PC-3 (cell line): ENCODE measurements around the gene TTI1. TPM values are rescaled to one million over a fixed set of nuclear protein-coding genes. Genes with fewer than 3 reads are reported as not detected.

Source experiments
- ATAC-seq: fragments of 200-7000 bp; cut with Tn5 transposase; 2 replicates; pipeline ENCODE4 v1.9.1; 2020; ENCODE audit warnings: mild to moderate bottlenecking, moderate library complexity
- BruUV-seq: library from RNA; stranded (reverse); fragments of 400-500 nt; replicated peaks from 2 replicates; lab custom pipeline; 2021; lab: Mats Ljungman, UMichigan
- CTCF ChIA-PET: fragments of 300-600 bp; sonication (Branson Sonifier 250); formaldehyde crosslinking; loops from one replicate; lab custom pipeline; 2022; ENCODE audit warnings: antibody characterized with exemption; lab: Charles Lee
- POLR2A ChIA-PET: fragments of 300-600 bp; sonication (Branson Sonifier 250); formaldehyde crosslinking; loops from one replicate; lab custom pipeline; 2022; ENCODE audit warnings: antibody characterized with exemption; ENCODE audit not compliant: unreplicated experiment; lab: Charles Lee
- DNase-seq: peaks from one replicate; pipeline ENCODE4 v3.0.0-alpha.2; 2015
- H2AFZ ChIP-seq: fragments of 300-600 bp; sonication (generic); 2 replicates; pipeline ENCODE4 v1.6.0; 2016; ENCODE audit warnings: antibody characterized with exemption, low read length
- H3F3A ChIP-seq: fragments of 300-600 bp; sonication (generic); one replicate; pipeline ENCODE4 v1.6.0; 2017; ENCODE audit warnings: antibody characterized with exemption, low read length, control low read depth, mild to moderate bottlenecking; ENCODE audit not compliant: unreplicated experiment
- H3K27ac ChIP-seq: fragments of 300-600 bp; sonication (generic); 2 replicates; pipeline ENCODE4 v1.5.1; 2016; ENCODE audit warnings: mild to moderate bottlenecking, low read length
- H3K27me3 ChIP-seq: fragments of 300-600 bp; sonication (generic); 2 replicates; pipeline ENCODE4 v1.6.1; 2016; ENCODE audit warnings: low read length, mixed read lengths
- H3K36me3 ChIP-seq: fragments of 300-600 bp; sonication (generic); 2 replicates; pipeline ENCODE4 v1.6.1; 2016; ENCODE audit warnings: low read depth, mixed run types, low read length, mixed read lengths
- H3K4me1 ChIP-seq: fragments of 300-600 bp; sonication (generic); 2 replicates; pipeline ENCODE4 v1.5.1; 2016; ENCODE audit warnings: low read length; ENCODE audit not compliant: insufficient read depth
- H3K4me2 ChIP-seq: fragments of 300-600 bp; sonication (generic); 2 replicates; pipeline ENCODE4 v1.6.0; 2016; ENCODE audit warnings: low read length
- H3K4me3 ChIP-seq: fragments of 300-600 bp; sonication (generic); 2 replicates; pipeline ENCODE4 v1.5.1; 2016; ENCODE audit warnings: mild to moderate bottlenecking, low read length, mixed read lengths
- H3K79me2 ChIP-seq: fragments of 300-600 bp; sonication (generic); 2 replicates; pipeline ENCODE4 v1.6.1; 2017; ENCODE audit warnings: low read length, mixed read lengths
- H3K9ac ChIP-seq: fragments of 300-600 bp; sonication (generic); 2 replicates; pipeline ENCODE4 v1.6.0; 2016; ENCODE audit warnings: mild to moderate bottlenecking, low read length
- H3K9me2 ChIP-seq: fragments of 300-600 bp; sonication (generic); replicated peaks from 2 replicates; pipeline ENCODE4 v1.6.1; 2016; ENCODE audit warnings: mixed run types, low read length, mixed read lengths
- H3K9me3 ChIP-seq: fragments of 300-600 bp; sonication (generic); 2 replicates; pipeline ENCODE4 v1.6.1; 2016; ENCODE audit warnings: low read length, mixed read lengths
- H4K20me1 ChIP-seq: fragments of 300-600 bp; sonication (generic); 2 replicates; pipeline ENCODE4 v1.6.1; 2016; ENCODE audit warnings: low read length, mixed read lengths
- EZH2 ChIP-seq: fragments of 300-600 bp; sonication (generic); IDR thresholded peaks from one replicate; pipeline ENCODE4 v1.6.1; 2017; ENCODE audit warnings: antibody characterized with exemption, mild to moderate bottlenecking, low read length; ENCODE audit not compliant: unreplicated experiment
- EZH2phosphoT487 ChIP-seq: fragments of 300-600 bp; sonication (generic); IDR thresholded peaks from 2 replicates; pipeline ENCODE4 v1.6.1; 2018; ENCODE audit warnings: mild to moderate bottlenecking, antibody characterized with exemption, low read length, borderline replicate concordance
- intact Hi-C: fragments of 100-400 bp; cut with micrococcal nuclease; formaldehyde crosslinking; loops from 2 replicates; pipeline ENCODE4 v1.9.0; 2023
- total RNA-seq: library from RNA; depleted of rRNA; stranded (reverse); fragments of >200 nt; gene quantifications from 2 replicates; pipeline ENCODE4 v1.2.3, GENCODE V29; 2014
- TF ChIP-seq, protein P1 (sequence below): fragments of 300-600 bp; sonication (generic); conservative IDR thresholded peaks from 2 replicates; pipeline ENCODE4 v1.5.1; 2017; ENCODE audit warnings: antibody characterized with exemption, low read depth, mild to moderate bottlenecking, low read length

The TTI1 gene
- total RNA-seq, 1 experiment from 2014 or later, result 23.2 TPM

- TF ChIP-seq EZH2 (no peak), EZH2phosphoT487 (no peak)
- TF ChIP-seq, protein P1, sequence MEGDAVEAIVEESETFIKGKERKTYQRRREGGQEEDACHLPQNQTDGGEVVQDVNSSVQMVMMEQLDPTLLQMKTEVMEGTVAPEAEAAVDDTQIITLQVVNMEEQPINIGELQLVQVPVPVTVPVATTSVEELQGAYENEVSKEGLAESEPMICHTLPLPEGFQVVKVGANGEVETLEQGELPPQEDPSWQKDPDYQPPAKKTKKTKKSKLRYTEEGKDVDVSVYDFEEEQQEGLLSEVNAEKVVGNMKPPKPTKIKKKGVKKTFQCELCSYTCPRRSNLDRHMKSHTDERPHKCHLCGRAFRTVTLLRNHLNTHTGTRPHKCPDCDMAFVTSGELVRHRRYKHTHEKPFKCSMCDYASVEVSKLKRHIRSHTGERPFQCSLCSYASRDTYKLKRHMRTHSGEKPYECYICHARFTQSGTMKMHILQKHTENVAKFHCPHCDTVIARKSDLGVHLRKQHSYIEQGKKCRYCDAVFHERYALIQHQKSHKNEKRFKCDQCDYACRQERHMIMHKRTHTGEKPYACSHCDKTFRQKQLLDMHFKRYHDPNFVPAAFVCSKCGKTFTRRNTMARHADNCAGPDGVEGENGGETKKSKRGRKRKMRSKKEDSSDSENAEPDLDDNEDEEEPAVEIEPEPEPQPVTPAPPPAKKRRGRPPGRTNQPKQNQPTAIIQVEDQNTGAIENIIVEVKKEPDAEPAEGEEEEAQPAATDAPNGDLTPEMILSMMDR, result no peak
- Histone ChIP-seq H2AFZ (no peak overlapping the region), H3F3A (no peaks in the 10 kb centered on the region), H3K4me2 (no peak overlapping the region), H3K9ac (no peak overlapping the region), H3K79me2 (no peaks in the 10 kb centered on the region), H3K27me3 (no peaks in the 10 kb centered on the region), H3K9me3 (no peaks in the 10 kb centered on the region), H3K4me1 (peaks cover 31% of the 10 kb centered on the region), H3K9me2 (no peaks in the 10 kb centered on the region), H3K4me3 (no peak overlapping the region), H4K20me1 (no peaks in the 10 kb centered on the region), H3K27ac (no peak overlapping the region), H3K36me3 (peaks cover 17% of the 10 kb centered on the region; the same call in 1 of the 2 replicates)
- ChIA-PET CTCF (interaction anchor here (0.5 kb wide), 1 partner anchor 9 kb away, joined by 7 read pairs; no protein-coding TSS in a partner anchor), POLR2A (no interaction called here)
- intact Hi-C loops, result no loop called here
- DNase-seq (no peak), ATAC-seq (no peak)
- no TSS peak for BruUV-seq
These were observed 49.1 kb downstream of the TTI1 start for GRCh38 chr20:37984018-37984785.

DNA sequence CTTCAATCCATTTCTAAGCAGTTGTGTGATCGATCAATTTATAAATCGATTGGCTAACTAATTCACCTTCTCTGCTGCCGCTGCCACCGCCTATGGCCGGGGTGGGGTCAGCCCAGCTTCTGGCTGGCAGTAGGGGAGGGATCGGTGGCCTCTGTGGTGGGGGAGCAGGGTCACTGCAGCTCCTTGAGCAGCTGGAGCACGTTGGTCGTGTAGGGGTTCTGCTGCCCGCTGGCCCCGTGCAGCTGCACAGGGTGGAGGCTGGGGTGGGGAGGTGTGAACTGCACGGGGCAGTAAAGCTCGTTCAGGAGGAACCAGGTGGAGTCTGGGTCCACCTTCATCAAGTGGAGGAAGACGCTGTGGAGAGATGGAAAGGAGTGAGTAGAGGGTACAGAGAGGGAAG, 50.0 kb downstream of the TTI1 start:
- H3K27ac ChIP-seq, result no peak overlapping the region
- DNase-seq (no peak), ATAC-seq (no peak)
- H3K9me2 ChIP-seq, result no peaks in the 10 kb centered on the region
- no peak overlapping the region for H2AFZ ChIP-seq
- no peak overlapping the region for H3K9ac ChIP-seq
- peaks cover 23% of the 10 kb centered on the region for H3K4me1 ChIP-seq
- no peak overlapping the region for H3K4me3 ChIP-seq
- ChIA-PET CTCF (no interaction called here), POLR2A (no interaction called here)
- BruUV-seq, result no TSS peak
- no peaks in the 10 kb centered on the region for H3K27me3 ChIP-seq
- H3K4me2 ChIP-seq, result no peak overlapping the region
- TF ChIP-seq EZH2phosphoT487 (no peak), EZH2 (no peak)
- TF ChIP-seq, protein P1, result no peak
- H3F3A ChIP-seq, result no peaks in the 10 kb centered on the region
- H3K36me3 ChIP-seq, result peaks cover 14% of the 10 kb centered on the region; the same call in 1 of the 2 replicates
- no peaks in the 10 kb centered on the region for H3K9me3 ChIP-seq
- intact Hi-C loops, result no loop called here
- no peaks in the 10 kb centered on the region for H3K79me2 ChIP-seq
- no peaks in the 10 kb centered on the region for H4K20me1 ChIP-seq

- H2AFZ ChIP-seq, result no peak overlapping the region
- DNase-seq (no peak), ATAC-seq (no peak)
- H3K27me3 ChIP-seq, result no peaks in the 10 kb centered on the region
- no peaks in the 10 kb centered on the region for H3K9me3 ChIP-seq
- intact Hi-C loops, result no loop called here
- H3K27ac ChIP-seq, result no peak overlapping the region
- ChIA-PET POLR2A (interaction anchor here (0.7 kb wide), 1 partner anchor 129 kb away, joined by 11 read pairs; no protein-coding TSS in a partner anchor), CTCF (no interaction called here)
- TF ChIP-seq EZH2 (no peak), EZH2phosphoT487 (no peak)
- TF ChIP-seq, protein P1, result no peak
- peaks cover 6% of the 10 kb centered on the region for H3K4me1 ChIP-seq
- H3K9ac ChIP-seq, result no peak overlapping the region
- no TSS peak for BruUV-seq
- no peaks in the 10 kb centered on the region for H3F3A ChIP-seq
- no peak overlapping the region for H3K4me2 ChIP-seq
- H3K79me2 ChIP-seq, result no peaks in the 10 kb centered on the region
- H3K4me3 ChIP-seq, result no peak overlapping the region
- H3K36me3 ChIP-seq, result peaks cover 13% of the 10 kb centered on the region; the same call in 1 of the 2 replicates
- H4K20me1 ChIP-seq, result no peaks in the 10 kb centered on the region
- no peaks in the 10 kb centered on the region for H3K9me2 ChIP-seq
These were observed 51.7 kb downstream of the TTI1 start for GRCh38 chr20:37981568-37981967.
